H4 (cell line): ENCODE measurements around the gene RBL2. TPM values are rescaled to one million over a fixed set of nuclear protein-coding genes. Genes with fewer than 3 reads are reported as not detected.

ENCODE experiments used
- DNase-seq: peaks from one replicate; pipeline ENCODE4 v3.0.0-alpha.2; 2015; ENCODE audit warnings: low spot score
- total RNA-seq: library from RNA; depleted of rRNA; stranded (reverse); fragments of >200 nt; shearing (Covaris generic); gene quantifications from 2 replicates; pipeline ENCODE4 v1.2.3, GENCODE V29; 2014

The RBL2 gene
- total RNA-seq, 1 experiment from 2014 or later = 28.3 TPM

- no peak for DNase-seq
Observed at GRCh38 chr16:53449816-53450517, 15.7 kb downstream of the RBL2 start.

GRCh38 chr16:53453928-53454327 lies 19.7 kb downstream of the RBL2 start:
- no peak for DNase-seq

- no peak for DNase-seq
Observed at GRCh38 chr16:53456625-53457024, 22.4 kb downstream of the RBL2 start.

- peak; percentile 21 for DNase-seq
Observed at GRCh38 chr16:53457670-53458069, 23.4 kb downstream of the RBL2 start.

GRCh38 chr16:53458635-53459034 lies 24.4 kb downstream of the RBL2 start:
- DNase-seq = no peak

- peak; percentile 58 for DNase-seq
Observed at GRCh38 chr16:53465606-53466280, 31.5 kb downstream of the RBL2 start.

- DNase-seq = no peak
Observed at GRCh38 chr16:53476867-53477266, 42.6 kb downstream of the RBL2 start.

- no peak for DNase-seq
Observed at GRCh38 chr16:53478965-53479364, 44.7 kb downstream of the RBL2 start.

- DNase-seq = no peak
Observed at GRCh38 chr16:53480394-53480793, 46.1 kb downstream of the RBL2 start.

- no peak for DNase-seq
Observed at GRCh38 chr16:53482123-53482522, 47.9 kb downstream of the RBL2 start.

- no peak for DNase-seq
Observed at GRCh38 chr16:53484542-53484941, 50.3 kb downstream of the RBL2 start.

- no peak for DNase-seq
Observed at GRCh38 chr16:53486230-53486629, 52.0 kb downstream of the RBL2 start.

GRCh38 chr16:53489755-53490154 lies 55.5 kb downstream of the RBL2 start:
- no peak for DNase-seq

- no peak for DNase-seq
Observed at GRCh38 chr16:53492503-53492902, 58.2 kb downstream of the RBL2 start.

- no peak for DNase-seq
Observed at GRCh38 chr16:53494636-53495035, 60.4 kb downstream of the RBL2 start.

- DNase-seq = no peak
Observed at GRCh38 chr16:53495325-53495724, 61.1 kb downstream of the RBL2 start.

GRCh38 chr16:53498984-53499383 lies 64.7 kb downstream of the RBL2 start:
- DNase-seq = no peak

GRCh38 chr16:53501216-53501859 lies 67.1 kb downstream of the RBL2 start:
- DNase-seq = no peak

- DNase-seq = peak; percentile 35
Observed at GRCh38 chr16:53502331-53503269, 68.3 kb downstream of the RBL2 start, which contains the start of gene AKTIP. AKTIP (minus strand) TSS chr16:53503209; CDS start chr16:53500259, 2,950 bp downstream.

- peak; percentile 100 for DNase-seq
Observed at GRCh38 chr16:53503270-53503923, 69.1 kb downstream of the RBL2 start.

GRCh38 chr16:53503991-53504663 lies 69.9 kb downstream of the RBL2 start:
- peak; percentile 25 for DNase-seq
